Measurements from ENCODE around the gene SMPX. TPM values are rescaled to one million over a fixed set of nuclear protein-coding genes. Genes with fewer than 3 reads are reported as not detected.

Gene SMPX
- total RNA-seq, 1 donor from 2014 or later = not detected

DNA sequence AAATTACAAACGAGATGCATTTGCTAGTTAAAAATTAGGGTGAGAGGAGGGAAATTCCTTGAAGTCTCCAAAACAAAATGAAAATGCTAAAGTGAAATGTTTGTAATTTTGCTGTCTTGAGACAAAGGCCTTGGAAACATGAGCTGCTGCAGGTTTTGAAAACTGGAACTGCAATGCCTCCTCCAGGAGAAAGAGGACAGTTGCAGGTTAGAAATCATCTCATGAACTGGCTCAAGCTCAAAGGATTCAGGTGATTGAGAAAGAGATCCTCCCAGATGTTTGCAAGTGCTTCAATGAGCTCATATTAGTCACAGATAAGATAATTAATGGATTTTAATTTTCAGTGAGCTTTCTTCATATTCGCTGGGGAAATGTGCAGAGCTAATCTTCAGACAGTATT lies 32.4 kb downstream of the SMPX start:
- TF ChIP-seq, protein P1, sequence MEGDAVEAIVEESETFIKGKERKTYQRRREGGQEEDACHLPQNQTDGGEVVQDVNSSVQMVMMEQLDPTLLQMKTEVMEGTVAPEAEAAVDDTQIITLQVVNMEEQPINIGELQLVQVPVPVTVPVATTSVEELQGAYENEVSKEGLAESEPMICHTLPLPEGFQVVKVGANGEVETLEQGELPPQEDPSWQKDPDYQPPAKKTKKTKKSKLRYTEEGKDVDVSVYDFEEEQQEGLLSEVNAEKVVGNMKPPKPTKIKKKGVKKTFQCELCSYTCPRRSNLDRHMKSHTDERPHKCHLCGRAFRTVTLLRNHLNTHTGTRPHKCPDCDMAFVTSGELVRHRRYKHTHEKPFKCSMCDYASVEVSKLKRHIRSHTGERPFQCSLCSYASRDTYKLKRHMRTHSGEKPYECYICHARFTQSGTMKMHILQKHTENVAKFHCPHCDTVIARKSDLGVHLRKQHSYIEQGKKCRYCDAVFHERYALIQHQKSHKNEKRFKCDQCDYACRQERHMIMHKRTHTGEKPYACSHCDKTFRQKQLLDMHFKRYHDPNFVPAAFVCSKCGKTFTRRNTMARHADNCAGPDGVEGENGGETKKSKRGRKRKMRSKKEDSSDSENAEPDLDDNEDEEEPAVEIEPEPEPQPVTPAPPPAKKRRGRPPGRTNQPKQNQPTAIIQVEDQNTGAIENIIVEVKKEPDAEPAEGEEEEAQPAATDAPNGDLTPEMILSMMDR (IDR thresholded peaks at IDR 0.05; ENCODE audit: unreplicated experiment) = peak; percentile 72
- H3K4me3 Mint-ChIP-seq (ENCODE audit: low read depth) = no peak overlapping the region
- no peak for DNase-seq (ENCODE audit: low spot score, unreplicated experiment)
- peak overlapping the region; percentile 2 for H3K27ac Mint-ChIP-seq
- H3K36me3 Mint-ChIP-seq (ENCODE audit: insufficient read depth) = no peaks in the 10 kb centered on the region
- no peaks in the 10 kb centered on the region for H3K9me3 Mint-ChIP-seq (ENCODE audit: low read depth)
- H3K27me3 Mint-ChIP-seq = no peaks in the 10 kb centered on the region
- H3K4me1 Mint-ChIP-seq (ENCODE audit: low read depth) = peaks cover 3% of the 10 kb centered on the region

DNA sequence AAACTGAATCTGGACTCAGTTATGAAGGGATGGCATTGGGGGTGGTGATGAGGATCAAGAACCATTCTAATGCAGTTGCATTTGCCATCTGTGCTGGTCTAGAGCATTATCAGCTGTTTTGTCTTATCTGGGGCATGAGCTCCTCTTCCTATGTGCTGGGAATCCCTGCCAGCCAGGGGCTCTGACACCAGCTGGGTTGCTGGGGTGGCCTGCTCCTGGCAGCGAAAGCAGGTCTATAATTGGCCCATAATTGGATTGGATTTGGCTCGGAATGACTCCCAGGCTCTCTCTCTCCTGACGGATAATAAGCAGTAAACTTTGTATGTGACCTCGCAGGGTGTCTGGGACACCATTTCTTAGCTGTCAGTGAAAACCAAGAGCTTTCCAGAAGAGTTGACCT lies 34.1 kb downstream of the SMPX start:
- no peak overlapping the region for H3K27ac Mint-ChIP-seq

DNA sequence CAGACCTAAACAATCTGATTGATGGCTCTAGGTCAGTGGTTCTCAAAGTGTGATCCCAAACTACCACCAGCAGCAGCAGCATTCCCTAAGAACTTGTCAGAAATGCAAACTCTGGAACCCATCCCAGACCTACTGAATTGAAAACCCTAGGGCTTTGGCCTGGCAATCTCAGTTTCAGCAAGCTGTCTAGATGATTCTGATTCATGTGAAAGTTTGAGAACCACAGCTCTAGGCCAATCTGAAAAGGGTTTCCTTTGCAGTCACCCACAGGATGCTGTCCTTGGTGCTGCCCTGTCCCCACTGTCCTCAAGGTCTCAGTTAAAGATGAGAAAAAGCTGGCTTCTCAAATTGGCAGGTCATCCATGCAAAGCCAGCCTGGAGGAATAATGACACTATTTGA lies 34.8 kb downstream of the SMPX start:
- no peak overlapping the region for H3K27ac Mint-ChIP-seq
- H3K4me3 Mint-ChIP-seq (ENCODE audit: low read depth) = no peak overlapping the region
- H3K4me1 Mint-ChIP-seq (ENCODE audit: low read depth) = peaks cover under 1% of the 10 kb centered on the region
- peak; percentile 17 for DNase-seq (ENCODE audit: low spot score, unreplicated experiment)
- H3K36me3 Mint-ChIP-seq (ENCODE audit: insufficient read depth) = no peaks in the 10 kb centered on the region
- H3K27me3 Mint-ChIP-seq = no peaks in the 10 kb centered on the region
- TF ChIP-seq, protein P1 (IDR thresholded peaks at IDR 0.05; ENCODE audit: unreplicated experiment) = no peak
- H3K9me3 Mint-ChIP-seq (ENCODE audit: low read depth) = no peaks in the 10 kb centered on the region

More for the DNA sequence above, 34.1 kb downstream of the SMPX start:
- Mint-ChIP-seq H3K4me3 (ENCODE audit: low read depth) (no peak overlapping the region), H3K36me3 (ENCODE audit: insufficient read depth) (no peaks in the 10 kb centered on the region), H3K9me3 (ENCODE audit: low read depth) (no peaks in the 10 kb centered on the region), H3K4me1 (ENCODE audit: low read depth) (peaks cover 3% of the 10 kb centered on the region), H3K27me3 (no peaks in the 10 kb centered on the region)
- TF ChIP-seq, protein P1 (IDR thresholded peaks at IDR 0.05; ENCODE audit: unreplicated experiment) = no peak
- no peak for DNase-seq (ENCODE audit: low spot score, unreplicated experiment)

DNA sequence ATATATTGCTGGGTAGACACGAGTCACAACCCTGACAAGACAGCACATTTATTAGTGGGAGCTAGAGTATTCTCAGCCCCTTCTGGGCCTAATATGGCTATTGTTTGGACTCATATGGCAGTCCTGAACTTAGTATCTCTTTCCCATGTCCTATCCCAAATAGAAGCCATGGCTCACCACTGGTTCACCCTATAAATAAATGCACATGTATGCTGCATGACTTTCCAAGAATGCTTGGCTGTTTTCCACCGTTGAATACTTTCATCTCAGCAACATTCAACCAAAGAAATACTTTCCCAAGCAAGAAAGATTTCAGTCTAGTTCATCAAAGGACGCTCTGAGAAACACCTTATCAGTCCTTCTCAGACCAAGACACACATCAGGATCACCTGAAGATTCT lies 36.7 kb downstream of the SMPX start:
- Mint-ChIP-seq H3K27me3 (no peaks in the 10 kb centered on the region), H3K27ac (no peak overlapping the region), H3K4me1 (ENCODE audit: low read depth) (no peaks in the 10 kb centered on the region)

DNA sequence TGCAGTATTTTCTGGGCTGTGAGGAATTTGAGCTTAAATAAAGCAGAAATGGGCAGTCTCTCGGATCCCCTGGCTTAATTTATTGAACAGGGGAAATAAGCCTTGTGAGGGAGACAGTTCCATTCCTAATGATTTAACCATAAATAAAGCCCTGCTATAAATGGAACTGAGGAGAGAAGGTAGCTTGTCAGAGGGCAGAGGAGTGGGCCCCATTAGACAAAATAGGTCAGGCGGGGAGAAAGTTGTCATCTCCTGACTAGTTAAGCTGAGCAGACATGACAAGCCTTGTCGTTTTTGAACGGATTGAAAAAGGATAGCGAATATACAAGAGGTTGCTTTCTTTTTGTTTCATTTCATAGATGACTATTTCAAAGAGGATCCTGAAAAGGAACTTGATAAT lies 39.3 kb downstream of the SMPX start:
- peaks cover 3% of the 10 kb centered on the region for H3K9me3 Mint-ChIP-seq (ENCODE audit: low read depth)
- no peaks in the 10 kb centered on the region for H3K27me3 Mint-ChIP-seq
- DNase-seq (ENCODE audit: low spot score, unreplicated experiment) = no peak
- TF ChIP-seq, protein P1 (IDR thresholded peaks at IDR 0.05; ENCODE audit: unreplicated experiment) = no peak
- H3K4me3 Mint-ChIP-seq (ENCODE audit: low read depth) = no peak overlapping the region
- H3K4me1 Mint-ChIP-seq (ENCODE audit: low read depth) = no peaks in the 10 kb centered on the region
- no peaks in the 10 kb centered on the region for H3K36me3 Mint-ChIP-seq (ENCODE audit: insufficient read depth)
- H3K27ac Mint-ChIP-seq = peak overlapping the region; percentile 16

More for the DNA sequence above, 36.7 kb downstream of the SMPX start:
- DNase-seq (ENCODE audit: low spot score, unreplicated experiment) = no peak
- Mint-ChIP-seq H3K4me3 (ENCODE audit: low read depth) (no peak overlapping the region), H3K9me3 (ENCODE audit: low read depth) (no peaks in the 10 kb centered on the region), H3K36me3 (ENCODE audit: insufficient read depth) (no peaks in the 10 kb centered on the region)
- TF ChIP-seq, protein P1 (IDR thresholded peaks at IDR 0.05; ENCODE audit: unreplicated experiment) = no peak
